H1 (cell line): ENCODE results near the gene BCAS4. TPM values are rescaled to one million over a fixed set of nuclear protein-coding genes. Genes with fewer than 3 reads are reported as not detected.
A peak's percentile ranks its signal among the peaks of the same experiment; 100 is the strongest.

Experiments used
- CTCF ChIA-PET: fragments of 300-600 bp; sonication (Branson Sonifier 250); formaldehyde crosslinking; loops from one replicate; lab custom pipeline; 2021; ENCODE audit not compliant: partially characterized antibody; lab: Charles Lee
- POLR2A ChIA-PET: fragments of 300-600 bp; sonication (Branson Sonifier 250); formaldehyde crosslinking; loops from one replicate; lab custom pipeline; 2021; ENCODE audit warnings: inconsistent platforms; ENCODE audit not compliant: partially characterized antibody; lab: Charles Lee
- DNase-seq, 2 experiments: peaks; one replicate each; pipeline versions ENCODE4 v3.0.0 to v3.0.0-alpha.2; 2010 to 2022; ENCODE audit warnings: low spot score in 2 of 2, low read depth in 1 of 2, mixed read lengths in 1 of 2
- FAIRE-seq: peaks from 2 replicates; lab custom pipeline; 2011; peaks lifted over from hg19 to GRCh38; lab: Jason Lieb, UNC
- H2AFZ ChIP-seq: 2 replicates; pipeline ENCODE4 v1.8.1; 2012; ENCODE audit warnings: low read length, inconsistent platforms
- H2AK5ac ChIP-seq: 2 replicates; pipeline ENCODE4 v1.6.1; 2013; ENCODE audit warnings: low read depth, low read length
- H2BK120ac ChIP-seq: replicated peaks from 2 replicates; pipeline ENCODE3; 2013; ENCODE audit warnings: low read depth, low read length, inconsistent platforms
- H2BK12ac ChIP-seq: 2 replicates; pipeline ENCODE4 v1.6.1; 2013; ENCODE audit warnings: low read depth, low read length
- H2BK15ac ChIP-seq: 2 replicates; pipeline ENCODE4 v1.6.1; 2013; ENCODE audit warnings: low read length
- H2BK20ac ChIP-seq: 2 replicates; pipeline ENCODE4 v1.6.1; 2013; ENCODE audit warnings: low read length
- H2BK5ac ChIP-seq: 2 replicates; pipeline ENCODE4 v1.6.1; 2013; ENCODE audit warnings: low read depth, low read length
- H3K14ac ChIP-seq: 2 replicates; pipeline ENCODE4 v1.6.1; 2013; ENCODE audit warnings: inconsistent platforms; ENCODE audit not compliant: insufficient read length
- H3K18ac ChIP-seq: 2 replicates; pipeline ENCODE4 v1.6.1; 2013; ENCODE audit warnings: low read length; ENCODE audit errors: extremely low read depth
- H3K23ac ChIP-seq: 2 replicates; pipeline ENCODE4 v1.6.1; 2013; ENCODE audit warnings: inconsistent platforms; ENCODE audit not compliant: insufficient read length
- H3K23me2 ChIP-seq: 2 replicates; pipeline ENCODE4 v1.6.1; 2013; ENCODE audit warnings: low read depth, low read length
- H3K27ac ChIP-seq: 2 replicates; pipeline ENCODE4 v1.6.1; 2011; ENCODE audit warnings: low read depth, low read length, inconsistent platforms
- H3K27me3 ChIP-seq, 4 experiments: replicated peaks in 1 of 4; 1 replicate in 1 of 4; 2 replicates in 3 of 4; pipeline versions ENCODE4 v1.6.1 to v1.8.1; 2011 to 2013; ENCODE audit warnings: low read length in 3 of 4, mild to moderate bottlenecking in 3 of 4, inconsistent platforms in 2 of 4, mixed read lengths in 2 of 4, moderate library complexity in 1 of 4; ENCODE audit not compliant: control insufficient read depth in 3 of 4, insufficient read depth in 3 of 4; ENCODE audit errors: extremely low read depth in 1 of 4
- H3K36me3 ChIP-seq, 4 experiments: 2 replicates each; pipeline versions ENCODE4 v1.6.1 to v1.8.1; 2011 to 2013; ENCODE audit warnings: mild to moderate bottlenecking in 4 of 4, low read length in 3 of 4, moderate library complexity in 2 of 4, control low read depth in 1 of 4, inconsistent platforms in 1 of 4; ENCODE audit not compliant: insufficient read depth in 4 of 4, control insufficient read depth in 2 of 4
- H3K4ac ChIP-seq: replicated peaks from 2 replicates; pipeline ENCODE3; 2013; ENCODE audit warnings: low read length, low read depth, mixed read lengths, inconsistent platforms; ENCODE audit not compliant: insufficient read length
- H3K4me1 ChIP-seq, 4 experiments: replicated peaks in 1 of 4; 1 replicate in 1 of 4; 2 replicates in 3 of 4; pipeline versions ENCODE4 v1.6.1 to v1.8.1; 2011 to 2013; ENCODE audit warnings: low read length in 3 of 4, inconsistent platforms in 2 of 4, mixed read lengths in 1 of 4; ENCODE audit not compliant: insufficient read depth in 4 of 4, control insufficient read depth in 3 of 4
- H3K4me2 ChIP-seq, 2 experiments: 2 replicates each; pipeline versions ENCODE4 v1.6.1 to v1.8.1; 2011 to 2013; ENCODE audit warnings: low read depth in 2 of 2, low read length in 2 of 2, control low read depth in 1 of 2, inconsistent platforms in 1 of 2, mild to moderate bottlenecking in 1 of 2; ENCODE audit not compliant: insufficient read depth in 1 of 2
- H3K4me3 ChIP-seq, 4 experiments: fragments of 200-600, 300-600 bp in 1 of 4; sonication (generic), shearing (Covaris generic), sonication (Bioruptor Twin) in 1 of 4; 2 replicates each; pipeline versions ENCODE4 v1.5.1 to v1.8.1; 2011 to 2016; ENCODE audit warnings: low read length in 4 of 4, low read depth in 3 of 4, control low read depth in 2 of 4, inconsistent platforms in 2 of 4, mild to moderate bottlenecking in 2 of 4, mixed read lengths in 1 of 4, moderate library complexity in 1 of 4; ENCODE audit not compliant: insufficient read depth in 2 of 4; ENCODE audit errors: extremely low read depth in 1 of 4
- H3K56ac ChIP-seq: replicated peaks from 2 replicates; pipeline ENCODE3; 2013; ENCODE audit warnings: low read depth, mild to moderate bottlenecking, mixed read lengths, low read length, inconsistent platforms; ENCODE audit not compliant: insufficient read length
- H3K79me1 ChIP-seq: 2 replicates; pipeline ENCODE4 v1.6.1; 2013; ENCODE audit warnings: low read depth, low read length, control low read depth
- H3K79me2 ChIP-seq, 2 experiments: 2 replicates each; pipeline versions ENCODE4 v1.6.1 to v1.8.1; 2012 to 2013; ENCODE audit warnings: low read length in 2 of 2, mild to moderate bottlenecking in 2 of 2, inconsistent platforms in 1 of 2; ENCODE audit not compliant: insufficient read depth in 2 of 2, control insufficient read depth in 1 of 2
- H3K9ac ChIP-seq, 4 experiments: replicated peaks in 1 of 4; 1 replicate in 1 of 4; 2 replicates in 3 of 4; pipeline versions ENCODE4 v1.6.1 to v1.8.1; 2011 to 2013; ENCODE audit warnings: low read depth in 3 of 4, low read length in 3 of 4, control low read depth in 2 of 4, mild to moderate bottlenecking in 2 of 4, moderate library complexity in 2 of 4, inconsistent platforms in 1 of 4; ENCODE audit errors: extremely low read depth in 1 of 4
- H3K9me3 ChIP-seq, 2 experiments: 2 replicates each; pipeline versions ENCODE4 v1.6.1 to v1.8.1; 2012 to 2013; ENCODE audit warnings: mild to moderate bottlenecking in 2 of 2, moderate library complexity in 2 of 2, control low read depth in 1 of 2, inconsistent platforms in 1 of 2, low read depth in 1 of 2, low read length in 1 of 2, mixed read lengths in 1 of 2; ENCODE audit not compliant: insufficient read depth in 2 of 2
- H4K20me1 ChIP-seq, 2 experiments: replicated peaks in 1 of 2; 2 replicates each; pipeline versions ENCODE3 to v1.8.1; 2011 to 2013; ENCODE audit warnings: inconsistent platforms in 2 of 2, low read length in 2 of 2, mild to moderate bottlenecking in 1 of 2; ENCODE audit not compliant: insufficient read depth in 2 of 2, control insufficient read depth in 1 of 2
- H4K5ac ChIP-seq: 2 replicates; pipeline ENCODE4 v1.6.1; 2013; ENCODE audit warnings: low read length, low read depth, mixed read lengths, inconsistent platforms; ENCODE audit not compliant: insufficient read length
- H4K8ac ChIP-seq: 2 replicates; pipeline ENCODE4 v1.8.0; 2013; ENCODE audit warnings: mild to moderate bottlenecking, moderate library complexity, low read length, inconsistent platforms; ENCODE audit not compliant: insufficient read depth; ENCODE audit errors: extremely low read depth
- H4K91ac ChIP-seq: replicated peaks from 2 replicates; pipeline ENCODE3; 2013; ENCODE audit warnings: low read length, mixed read lengths, inconsistent platforms; ENCODE audit not compliant: insufficient read length
- JUN ChIP-seq: IDR thresholded peaks from 2 replicates; pipeline ENCODE4 v1.6.1; 2011; ENCODE audit warnings: low read depth, mild to moderate bottlenecking, improper control_type of control experiment, low read length
- POLR2AphosphoS5 ChIP-seq: IDR thresholded peaks from 2 replicates; pipeline ENCODE4 v1.6.1; 2011; ENCODE audit warnings: low read depth, low read length
- WGBS, 2 experiments: shearing (Covaris generic) in 1 of 2; methylation state at CpG; one replicate each; pipeline versions ENCODE4 v1.1.6 to v1.1.7; 2013 to 2015; ENCODE audit warnings: low lambda C conversion rate in 2 of 2, mixed read lengths in 2 of 2, inconsistent platforms in 1 of 2, low coverage in 1 of 2, missing lambda C conversion rate in 1 of 2; ENCODE audit not compliant: insufficient replicate concordance in 2 of 2, insufficient coverage in 1 of 2, insufficient read length in 1 of 2; ENCODE audit errors: extremely low coverage in 1 of 2, missing lambda C conversion rate in 1 of 2; 5-methylcytosine and 5-hydroxymethylcytosine counted together
- polyA plus RNA-seq, 7 experiments: library from polyadenylated mRNA; depleted of rRNA in 3 of 7; stranded (reverse) in 5 of 7; unstranded in 2 of 7; fragments of >200 nt in 5 of 7; fragments of 200-250 nt in 2 of 7; gene quantifications; 1 replicate in 5 of 7; 2 replicates in 1 of 7; 4 replicates in 1 of 7; pipeline versions ENCODE4 v1.2.1 to v1.2.3, GENCODE V29; 2011 to 2013; ENCODE audit warnings: missing spikeins in 2 of 7, mixed read lengths in 2 of 7
- total RNA-seq: library from RNA; stranded (reverse); fragmentation: NEBNext Ultra II Directional; extraction: Animal tissue kit (Norgen Biotek cat#: 25700); gene quantifications from 2 replicates; pipeline ENCODE4 v1.2.1, GENCODE V29; 2021

Gene BCAS4
- total and polyA plus RNA-seq, 2 of the 8 experiments (the other 6 are each of a cell fraction or from before 2014, with no cell fraction given): 21.2 to 23.6 TPM

- Histone ChIP-seq H4K20me1 (peaks cover 44 to 65% of the 10 kb centered on the region in 2 experiments), H3K79me2 (peaks cover 77 to 100% of the 10 kb centered on the region in 2 experiments), H2BK20ac (no peak overlapping the region), H3K56ac (no peak overlapping the region), H2BK5ac (no peak overlapping the region), H3K9ac (no peak overlapping the region), H3K4me3 (no peak overlapping the region), H3K36me3 (peaks cover 7 to 61% (median 14%) of the 10 kb centered on the region in 4 experiments; a peak in 7 of 8 replicates), H3K14ac (no peak overlapping the region), H2AFZ (no peak overlapping the region), H4K91ac (no peak overlapping the region), H3K4me2 (no peak overlapping the region), H3K23ac (no peak overlapping the region), H3K9me3 (no peaks in the 10 kb centered on the region), H3K18ac (no peak overlapping the region), H3K4me1 (peaks cover 4 to 20% (median 10%) of the 10 kb centered on the region in 4 experiments; a peak in 6 of 7 replicates), H3K79me1 (peaks cover 2% of the 10 kb centered on the region; the same call in 1 of the 2 replicates), H2AK5ac (no peak overlapping the region), H3K23me2 (no peaks in the 10 kb centered on the region), H2BK12ac (no peak overlapping the region), H3K4ac (no peak overlapping the region), H3K27ac (no peak overlapping the region), H4K5ac (no peak overlapping the region), H4K8ac (no peak overlapping the region), H2BK120ac (no peak overlapping the region), H2BK15ac (no peak overlapping the region), H3K27me3 (no peaks in the 10 kb centered on the region)
- CTCF ChIA-PET: interaction anchor here (0.6 to 1.6 kb wide), 8 partner anchors 13 to 297 kb away, joined by 3 to 5 read pairs (median 3); partner anchors contain the start of gene BCAS4
- DNase-seq: no peak
- FAIRE-seq: no peak
- no peak for TF ChIP-seq JUN
- TF ChIP-seq POLR2AphosphoS5: peak; percentile 21; the same call in 1 of the 2 replicates
- 85% methylated on average over 2 of the region's 2 CpGs; no CpG with 5 or more reads in 1 of the 2 experiments for WGBS, 2 experiments
- POLR2A ChIA-PET: interaction anchor here (0.7 to 13.9 kb wide), 10 partner anchors 13 to 130 kb away, joined by 3 to 206 read pairs (median 4); partner anchors contain the start of gene BCAS4
These were observed 129.5 kb downstream of the BCAS4 start for GRCh38 chr20:50924261-50924920.
